Esophagus squamous epithelium (tissue), 5 donors: ENCODE results near the gene RMND5B. TPM values are rescaled to one million over a fixed set of nuclear protein-coding genes. Genes with fewer than 3 reads are reported as not detected.

Source experiments
- DNase-seq: peaks from one replicate; lab custom pipeline; 2025; lab: John Stamatoyannopoulos, UW
- H3K27ac ChIP-seq, 4 donors: fragments of 200-600 bp; sonication (generic); one replicate each; pipeline ENCODE4 v1.5.1; 2016 to 2019; ENCODE audit warnings: mild to moderate bottlenecking in 1 of 4
- H3K27me3 ChIP-seq, 4 donors: fragments of 200-600 bp; sonication (generic); 1 replicate in 3 of 4; 2 replicates in 1 of 4; pipeline versions ENCODE4 v1.5.1 to v1.6.0; 2017 to 2021; ENCODE audit warnings: antibody characterized with exemption in 1 of 4
- H3K36me3 ChIP-seq, 3 donors: fragments of 200-600 bp; sonication (generic); one replicate each; pipeline ENCODE4 v1.5.1; 2016 to 2019
- H3K4me1 ChIP-seq, 3 donors: fragments of 200-600 bp; sonication (generic); one replicate each; pipeline ENCODE4 v1.5.1; 2017 to 2019
- H3K4me3 ChIP-seq, 4 donors: fragments of 200-600 bp; sonication (generic); 1 replicate in 3 of 4; 2 replicates in 1 of 4; pipeline ENCODE4 v1.5.1; 2016 to 2019; ENCODE audit warnings: mild to moderate bottlenecking in 2 of 4, moderate library complexity in 1 of 4
- H3K9me3 ChIP-seq, 3 donors: fragments of 200-600 bp; sonication (generic); one replicate each; pipeline ENCODE4 v1.5.1; 2016 to 2019
- CTCF ChIP-seq, 6 experiments: fragments of 450-650 bp in 4 of 6; fragments of 200-600 bp in 2 of 6; sonication (generic) in 2 of 6; IDR thresholded peaks; one replicate each; pipeline ENCODE4 v1.5.1; 2016 to 2019; ENCODE audit warnings: antibody characterized with exemption in 6 of 6, mild to moderate bottlenecking in 4 of 6, moderate library complexity in 4 of 6
- POLR2A ChIP-seq, 4 donors: fragments of 450-650 bp; IDR thresholded peaks; one replicate each; pipeline ENCODE4 v1.6.1; 2017; ENCODE audit warnings: antibody characterized with exemption in 4 of 4, mild to moderate bottlenecking in 4 of 4, moderate library complexity in 3 of 4
- WGBS, 2 donors: methylation state at CpG; one replicate each; pipeline ENCODE4 v1.1.5; 2018; 5-methylcytosine and 5-hydroxymethylcytosine counted together
- intact Hi-C: fragments of 100-400 bp; cut with DNase I; formaldehyde crosslinking; loops from one replicate; pipeline ENCODE4 v1.15.0; 2022
- total RNA-seq, 4 donors: library from RNA; depleted of rRNA; stranded (reverse); fragments of >200 nt; gene quantifications; one replicate each; pipeline ENCODE4 v1.1.0, GENCODE V29; 2016
- donor health status: DM: yes; HTN: yes; CAD: no.

Gene RMND5B
- 10 to 100 TPM; 43.9 to 88.1 (median 64.4) TPM for total RNA-seq

DNA sequence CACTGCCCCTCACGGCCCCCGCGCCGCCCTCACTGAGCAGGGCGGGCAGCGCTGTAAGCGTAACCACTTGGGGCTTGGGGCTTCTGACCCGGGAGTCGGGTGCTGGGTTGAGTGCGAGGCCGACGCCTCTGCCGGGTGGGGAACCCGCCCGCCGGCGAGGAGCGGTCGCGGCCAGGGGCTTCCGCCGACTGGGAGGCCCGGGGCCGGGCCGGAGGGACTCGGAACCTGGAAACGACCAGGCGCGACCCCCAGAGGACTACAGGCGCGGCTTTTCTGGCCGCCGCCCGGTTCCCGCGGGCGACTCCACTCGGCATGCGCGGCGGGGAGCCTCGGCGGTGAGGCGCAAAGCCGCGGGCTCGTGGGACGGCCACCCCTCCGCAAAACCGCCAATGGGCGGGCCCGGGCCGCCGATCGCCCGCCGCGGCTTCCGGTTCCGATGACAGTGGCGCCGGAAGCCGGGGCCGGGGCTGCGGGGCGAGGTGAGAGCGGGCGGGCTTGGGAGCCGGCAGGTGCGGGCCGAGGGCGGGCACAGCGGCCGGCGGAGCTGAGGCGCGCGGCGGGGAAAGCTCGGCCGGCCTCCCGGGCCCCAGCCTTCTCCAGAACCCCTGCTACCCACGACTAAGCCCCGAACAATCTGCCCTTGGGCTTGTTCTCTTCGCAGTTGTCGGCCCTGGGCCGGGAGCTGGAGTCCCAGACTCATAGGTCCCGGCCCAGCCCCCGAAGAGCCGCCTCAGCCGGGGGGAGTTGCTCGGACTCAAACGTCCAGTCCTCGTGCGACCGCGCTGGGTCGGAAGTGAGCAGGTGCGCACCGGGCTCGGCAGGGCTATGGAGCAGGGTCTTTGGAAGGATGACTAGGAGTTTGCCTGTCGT, at the start of gene RMND5B:
TSS of gene RMND5B (plus strand) at position 439 of the 870 bp plus-strand sequence. CDS start 7,106 bp downstream, outside the sequence.
- H3K36me3 ChIP-seq: peaks cover 0 to 28% (median 0%) of the 10 kb centered on the region in 3 donors
- TF ChIP-seq POLR2A (IDR thresholded peaks at IDR 0.05) (peak in 3 of 4 donors; percentile 75 to 87 (median 84)), CTCF (IDR thresholded peaks at IDR 0.05) (no peak)
- no peak for DNase-seq
- peaks cover 4 to 60% (median 20%) of the 10 kb centered on the region in 3 donors for H3K4me1 ChIP-seq
- WGBS, 2 donors: 0% methylated on average over 11 to 14 of the region's 102 CpGs
- H3K9me3 ChIP-seq: no peaks in the 10 kb centered on the region
- peak within 1 kb of the TSS; percentile 93 to 98 (median 97) for H3K27ac ChIP-seq
- intact Hi-C loops: no loop called here
- peak within 1 kb of the TSS; percentile 69 to 96 (median 91) for H3K4me3 ChIP-seq
- no peaks in the 10 kb centered on the region for H3K27me3 ChIP-seq

DNA sequence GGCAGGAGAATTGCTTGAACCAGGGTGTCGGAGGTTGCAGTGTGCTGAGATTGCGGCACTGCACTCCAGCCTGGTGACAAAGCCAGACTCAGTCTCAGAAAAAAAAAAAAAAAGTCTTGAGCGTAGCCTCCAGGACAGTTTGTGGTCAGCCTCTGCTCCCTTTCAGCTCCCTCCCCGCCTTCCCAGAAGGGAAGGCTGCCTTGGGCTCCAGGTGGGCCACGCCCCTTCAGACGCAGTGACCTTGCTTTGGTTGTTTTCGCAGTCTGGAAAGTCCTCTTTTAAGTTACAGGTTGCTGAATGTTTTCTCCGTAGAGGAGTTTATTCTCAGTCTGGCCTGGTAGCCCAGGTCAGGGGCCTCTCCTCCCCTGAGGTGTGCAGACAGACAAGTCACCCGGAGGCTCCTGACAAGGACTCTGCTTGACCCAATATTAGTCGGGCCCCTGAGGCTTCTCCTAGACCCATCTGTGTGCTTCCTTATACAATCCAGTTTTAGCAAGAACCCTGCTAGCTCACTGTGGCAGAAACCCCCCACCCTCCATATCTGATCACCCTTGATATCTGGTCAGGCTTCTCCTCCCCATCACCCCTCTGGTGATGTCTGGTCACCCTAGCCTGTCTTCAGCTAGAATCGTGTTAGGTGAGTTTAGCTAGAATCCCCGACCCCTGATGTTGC, 49.1 kb upstream of the RMND5B start:
- intact Hi-C loops: no loop called here
- Histone ChIP-seq H3K9me3 (no peaks in the 10 kb centered on the region), H3K36me3 (no peaks in the 10 kb centered on the region), H3K27ac (peak overlapping the region in 1 of 4 donors; percentile 29), H3K27me3 (peaks cover 0 to 20% (median 0%) of the 10 kb centered on the region in 4 donors), H3K4me1 (peaks cover 0 to 33% (median 4%) of the 10 kb centered on the region in 3 donors), H3K4me3 (no peak overlapping the region)
- no peak for DNase-seq
- 71% methylated on average over 9 to 12 of the region's 12 CpGs for WGBS, 2 donors
- TF ChIP-seq CTCF (IDR thresholded peaks at IDR 0.05) (no peak), POLR2A (IDR thresholded peaks at IDR 0.05) (no peak)

- H3K36me3 ChIP-seq: no peaks in the 10 kb centered on the region
Observed at GRCh38 chr5:178083922-178084321, 46.9 kb upstream of the RMND5B start.

DNA sequence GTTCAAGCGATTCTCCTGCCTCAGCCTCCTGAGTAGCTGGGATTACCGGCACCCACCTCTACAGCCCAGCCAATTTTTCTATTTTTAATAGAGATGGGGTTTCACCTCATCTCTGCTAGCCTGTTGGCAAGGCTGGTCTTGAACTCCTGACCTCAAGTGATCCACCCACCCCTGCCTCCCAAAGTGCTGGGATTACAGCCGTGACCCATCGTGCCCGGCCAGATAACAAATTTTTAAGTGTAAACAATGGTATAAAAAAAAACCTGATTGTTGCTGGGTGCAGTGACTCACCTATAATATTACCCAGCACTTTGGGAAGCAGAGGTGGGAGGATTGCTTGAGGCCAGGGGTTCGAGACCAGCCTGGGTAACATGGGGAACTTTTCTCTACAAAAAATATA, 45.5 kb upstream of the RMND5B start:
- TF ChIP-seq CTCF (IDR thresholded peaks at IDR 0.05) (no peak), POLR2A (IDR thresholded peaks at IDR 0.05) (no peak)
- no peaks in the 10 kb centered on the region for H3K36me3 ChIP-seq
- intact Hi-C loops: no loop called here
- 41 to 54% methylated on average over 5 to 6 of the region's 6 CpGs for WGBS, 2 donors
- no peaks in the 10 kb centered on the region for H3K9me3 ChIP-seq
- DNase-seq: no peak
- peaks cover 0 to 21% (median 4%) of the 10 kb centered on the region in 3 donors for H3K4me1 ChIP-seq
- peaks cover 0 to 28% (median 0%) of the 10 kb centered on the region in 4 donors for H3K27me3 ChIP-seq
- H3K4me3 ChIP-seq: no peak overlapping the region
- H3K27ac ChIP-seq: no peak overlapping the region

More at GRCh38 chr5:178083922-178084321, 46.9 kb upstream of the RMND5B start:
- Histone ChIP-seq H3K4me1 (peaks cover 0 to 19% (median 4%) of the 10 kb centered on the region in 3 donors), H3K27me3 (peaks cover 0 to 32% (median 0%) of the 10 kb centered on the region in 4 donors), H3K4me3 (no peak overlapping the region), H3K27ac (no peak overlapping the region), H3K9me3 (no peaks in the 10 kb centered on the region)
- DNase-seq: no peak
- intact Hi-C loops: no loop called here
- TF ChIP-seq CTCF (IDR thresholded peaks at IDR 0.05) (no peak), POLR2A (IDR thresholded peaks at IDR 0.05) (no peak)
- 63 to 65% methylated on average over 6 of the region's 6 CpGs for WGBS, 2 donors
